Measurements from ENCODE around the gene ANGPTL4.
"Not testable (repeated sequence)": the region's sequence is repeated elsewhere in the genome, so short reads cannot be mapped to it uniquely, and the experiment has no call there.

ANGPTL4 gene

GRCh38 chr19:8363803-8364771, at the start of gene ANGPTL4:
Gene ANGPTL4 (plus strand): TSS chr19:8364155. CDS start chr19:8364322, 167 bp downstream.
- peak; percentile 80 for DNase-seq (ENCODE audit: low read depth)
- peak; percentile 3 for TF ChIP-seq CTCF (IDR thresholded peaks at IDR 0.05; ENCODE audit: insufficient read depth, low read depth, low read length, missing control alignments)
- peak within 1 kb of the TSS; percentile 62 for H3K4me3 ChIP-seq (ENCODE audit: low read length)

GRCh38 chr19:8314981-8315640, 48.8 kb upstream of the ANGPTL4 start:
- not testable (repeated sequence) for H3K4me3 ChIP-seq (ENCODE audit: low read length); DNase-seq (ENCODE audit: low read depth)

- DNase-seq (ENCODE audit: low read depth) = no peak
- TF ChIP-seq CTCF (IDR thresholded peaks at IDR 0.05; ENCODE audit: insufficient read depth, low read depth, low read length, missing control alignments) = no peak
- no peak overlapping the region for H3K4me3 ChIP-seq (ENCODE audit: low read length)
Measured at GRCh38 chr19:8316351-8317125, 47.4 kb upstream of the ANGPTL4 start.

GRCh38 chr19:8318835-8319234, 45.1 kb upstream of the ANGPTL4 start:
- not testable (repeated sequence) for DNase-seq (ENCODE audit: low read depth); H3K4me3 ChIP-seq (ENCODE audit: low read length)

- H3K4me3 ChIP-seq (ENCODE audit: low read length) = peak overlapping the region; percentile 100
- DNase-seq (ENCODE audit: low read depth) = no peak
- TF ChIP-seq CTCF (IDR thresholded peaks at IDR 0.05; ENCODE audit: insufficient read depth, low read depth, low read length, missing control alignments) = no peak
Measured at GRCh38 chr19:8319807-8320520, 44.0 kb upstream of the ANGPTL4 start.

GRCh38 chr19:8320564-8321066, 43.3 kb upstream of the ANGPTL4 start:
- TF ChIP-seq CTCF (IDR thresholded peaks at IDR 0.05; ENCODE audit: insufficient read depth, low read depth, low read length, missing control alignments) = peak; percentile 1
- peak overlapping the region; percentile 100 for H3K4me3 ChIP-seq (ENCODE audit: low read length)
- DNase-seq (ENCODE audit: low read depth) = no peak
